Caki2 (cell line): ENCODE data around the gene ACTR3C. TPM values are rescaled to one million over a fixed set of nuclear protein-coding genes. Genes with fewer than 3 reads are reported as not detected.

Experiments used
- total RNA-seq: library from RNA; depleted of rRNA; stranded (reverse); fragments of >200 nt; shearing (Covaris generic); gene quantifications from 2 replicates; pipeline ENCODE4 v1.2.3, GENCODE V29; 2014; ENCODE audit warnings: low replicate concordance; rRNA removed

ACTR3C gene
- total RNA-seq, 1 experiment from 2014 or later: 23.0 TPM

Other genes starting within 250 kb of the ACTR3C start
- gene LRRC61, start 190 bp downstream of the ACTR3C start, total RNA-seq: 53.9 and 54.9 TPM in 2 replicates
- gene RARRES2, start 18.1 kb upstream of the ACTR3C start, total RNA-seq: 2.7 and 10.6 TPM in 2 replicates
- gene REPIN1, start 45.3 kb upstream of the ACTR3C start, total RNA-seq: 86.1 and 89.8 TPM in 2 replicates
- gene ZNF775, start 55.8 kb upstream of the ACTR3C start, total RNA-seq: 8.6 and 10.2 TPM in 2 replicates
- not detected in 2 replicates for gene GIMAP8, start 127.1 kb upstream of the ACTR3C start, total RNA-seq
- gene GIMAP7, start 191.3 kb upstream of the ACTR3C start, total RNA-seq: not detected in 2 replicates
- not detected in 2 replicates for gene GIMAP4, start 243.8 kb upstream of the ACTR3C start, total RNA-seq